CD14-positive monocyte (primary cell): ENCODE data around the gene CYP17A1. TPM values are rescaled to one million over a fixed set of nuclear protein-coding genes. Genes with fewer than 3 reads are reported as not detected.

Experiments used
- DNase-seq, 3 donors: peaks; one replicate each; pipeline ENCODE4 v3.0.0-alpha.2; 2011 to 2022
- H2AFZ ChIP-seq: 2 replicates; pipeline ENCODE4 v1.6.0; 2012; ENCODE audit warnings: mild to moderate bottlenecking, low read depth, low read length, inconsistent platforms; ENCODE audit not compliant: insufficient read depth, poor library complexity, severe bottlenecking
- H3K27ac ChIP-seq, 2 donors: 1 replicate in 1 of 2; 2 replicates in 1 of 2; pipeline ENCODE4 v1.5.1; 2012 to 2013; ENCODE audit warnings: low read length in 2 of 2, control low read depth in 1 of 2, inconsistent platforms in 1 of 2, low read depth in 1 of 2, mild to moderate bottlenecking in 1 of 2
- H3K27me3 ChIP-seq, 2 donors: one replicate each; pipeline versions ENCODE4 v1.6.0 to v1.6.1; 2011 to 2013; ENCODE audit warnings: low read length in 2 of 2; ENCODE audit not compliant: control insufficient read depth in 2 of 2, insufficient read depth in 2 of 2
- H3K36me3 ChIP-seq, 2 donors: replicated peaks in 1 of 2; 1 replicate in 1 of 2; 2 replicates in 1 of 2; pipeline versions ENCODE4 v1.5.1 to v1.6.1; 2012 to 2013; ENCODE audit warnings: low read length in 2 of 2, control low read depth in 1 of 2, inconsistent platforms in 1 of 2, mild to moderate bottlenecking in 1 of 2; ENCODE audit not compliant: insufficient read depth in 2 of 2, control insufficient read depth in 1 of 2
- H3K4me1 ChIP-seq, 2 donors: 1 replicate in 1 of 2; 2 replicates in 1 of 2; pipeline versions ENCODE4 v1.5.1 to v1.6.1; 2012 to 2013; ENCODE audit warnings: low read length in 2 of 2, control low read depth in 1 of 2, inconsistent platforms in 1 of 2, mild to moderate bottlenecking in 1 of 2, moderate library complexity in 1 of 2; ENCODE audit not compliant: insufficient read depth in 2 of 2, control insufficient read depth in 1 of 2
- H3K4me2 ChIP-seq: replicated peaks from 2 replicates; pipeline ENCODE3; 2012; ENCODE audit warnings: low read length, moderate library complexity, mild to moderate bottlenecking; ENCODE audit not compliant: poor library complexity, severe bottlenecking; ENCODE audit errors: extremely low read depth
- H3K4me3 ChIP-seq, 3 experiments: fragments of 200-600 bp in 1 of 3; sonication (generic) in 1 of 3; replicated peaks in 1 of 3; 1 replicate in 2 of 3; 2 replicates in 1 of 3; pipeline ENCODE4 v1.5.1; 2011 to 2013; ENCODE audit warnings: low read length in 3 of 3, mild to moderate bottlenecking in 3 of 3, control low read depth in 2 of 3, low read depth in 2 of 3, inconsistent platforms in 1 of 3, moderate library complexity in 1 of 3
- H3K79me2 ChIP-seq: 2 replicates; pipeline ENCODE4 v1.6.0; 2012; ENCODE audit warnings: mild to moderate bottlenecking, control low read depth, inconsistent platforms, low read length, moderate library complexity; ENCODE audit not compliant: insufficient read depth
- H3K9ac ChIP-seq: 2 replicates; pipeline ENCODE4 v1.6.0; 2017; ENCODE audit warnings: low read length, mild to moderate bottlenecking; ENCODE audit not compliant: insufficient read depth, poor library complexity, severe bottlenecking
- H3K9me3 ChIP-seq, 2 donors: replicated peaks in 1 of 2; 1 replicate in 1 of 2; 2 replicates in 1 of 2; pipeline versions ENCODE4 v1.5.1 to v1.6.1; 2012 to 2013; ENCODE audit warnings: low read length in 2 of 2, control low read depth in 1 of 2; ENCODE audit not compliant: control insufficient read depth in 1 of 2, insufficient read depth in 1 of 2
- H4K20me1 ChIP-seq: 2 replicates; pipeline ENCODE4 v1.6.0; 2012; ENCODE audit warnings: mild to moderate bottlenecking, low read length, control low read depth, moderate library complexity; ENCODE audit not compliant: insufficient read depth
- H3K27ac Mint-ChIP-seq, 7 donors: one replicate each; pipeline ENCODE4 v1.8.0; 2020; ENCODE audit warnings: mild to moderate bottlenecking in 7 of 7, mixed read lengths in 7 of 7, moderate library complexity in 6 of 7, inconsistent platforms in 2 of 7
- H3K27me3 Mint-ChIP-seq, 3 donors: one replicate each; pipeline ENCODE4 v1.8.0; 2021 to 2022; ENCODE audit warnings: low read depth in 3 of 3, mild to moderate bottlenecking in 3 of 3, mixed read lengths in 3 of 3, moderate library complexity in 3 of 3, inconsistent platforms in 1 of 3
- H3K36me3 Mint-ChIP-seq, 2 donors: one replicate each; pipeline ENCODE4 v1.8.0; 2020; ENCODE audit warnings: mixed read lengths in 2 of 2, inconsistent platforms in 1 of 2, mild to moderate bottlenecking in 1 of 2
- H3K4me1 Mint-ChIP-seq: one replicate; pipeline ENCODE4 v1.8.0; 2020; ENCODE audit warnings: mild to moderate bottlenecking, mixed read lengths
- H3K4me3 Mint-ChIP-seq, 2 donors: one replicate each; pipeline ENCODE4 v1.8.0; 2020; ENCODE audit warnings: mild to moderate bottlenecking in 2 of 2, mixed read lengths in 2 of 2, moderate library complexity in 1 of 2
- H3K9me3 Mint-ChIP-seq, 7 donors: one replicate each; pipeline ENCODE4 v1.8.0; 2020 to 2022; ENCODE audit warnings: mixed read lengths in 7 of 7, mild to moderate bottlenecking in 6 of 7, moderate library complexity in 6 of 7, inconsistent platforms in 2 of 7
- CTCF ChIP-seq: fragments of 200-600 bp; IDR thresholded peaks from one replicate; pipeline ENCODE4 v1.8.0; 2022; ENCODE audit warnings: antibody characterized with exemption, mild to moderate bottlenecking
- WGBS: methylation state at CpG from one replicate; pipeline ENCODE4 v1.1.5; 2013; ENCODE audit warnings: missing lambda C conversion rate; ENCODE audit not compliant: insufficient coverage; 5-methylcytosine and 5-hydroxymethylcytosine counted together
- intact Hi-C, 2 donors: fragments of 100-400 bp; cut with micrococcal nuclease; formaldehyde crosslinking; loops; one replicate each; pipeline versions ENCODE4 v1.15.0 to v1.15.1; 2023
- polyA minus RNA-seq: library from RNA; depleted of rRNA, polyadenylated mRNA; stranded (reverse); fragments of >200 nt; gene quantifications from 2 replicates; pipeline ENCODE4 v1.2.3, GENCODE V29; 2012
- polyA plus RNA-seq, 3 donors: library from polyadenylated mRNA; depleted of rRNA in 1 of 3; unstranded in 2 of 3; stranded (reverse) in 1 of 3; fragments of 300-500 nt in 2 of 3; fragments of >200 nt in 1 of 3; fragmentation: Illumina TruSeq in 2 of 3; gene quantifications; 1 replicate in 2 of 3; 2 replicates in 1 of 3; pipeline ENCODE4 v1.2.3, GENCODE V29; 2012 to 2021
- total RNA-seq, 12 experiments: library from RNA in 1 of 12; stranded (reverse) in 1 of 12; fragments of 120-200 nt in 1 of 12; gene quantifications; one replicate each; pipeline ENCODE4 v1.2.4 and lab custom pipeline; 2013 to 2026; ENCODE audit warnings: mixed read lengths in 6 of 12, inconsistent platforms in 1 of 12

Gene CYP17A1
- total RNA-seq (2013) = 82.6 TPM
- polyA plus RNA-seq (under 1 TPM in 1 of 3 donors, not detected in 2; 0.04 TPM), polyA minus RNA-seq (0.14 TPM in 1 of 2 replicates, not detected in the other), total RNA-seq (lab: John Stamatoyannopoulos, UW) (0 to 0.90 (median 0.06) reads per million in 11 experiments)

GRCh38 chr10:102837230-102837721 lies at the start of gene CYP17A1:
Gene CYP17A1 (minus strand): TSS chr10:102837413. CDS start chr10:102837361, 52 bp downstream.
- H4K20me1 ChIP-seq = no peaks in the 10 kb centered on the region
- Mint-ChIP-seq H3K27me3 (peaks cover 2 to 4% (median 3%) of the 10 kb centered on the region in 3 donors), H3K4me1 (peaks cover 11% of the 10 kb centered on the region), H3K36me3 (no peaks in the 10 kb centered on the region), H3K9me3 (peaks cover 18 to 31% (median 25%) of the 10 kb centered on the region in 7 donors), H3K4me3 (no peak within 1 kb of the TSS), H3K27ac (peak within 1 kb of the TSS in 3 of 7 donors; percentile 3 to 76 (median 74))
- H3K36me3 ChIP-seq = no peaks in the 10 kb centered on the region
- H3K4me1 ChIP-seq = no peaks in the 10 kb centered on the region
- 94% methylated on average over 5 of the region's 5 CpGs for WGBS
- DNase-seq = no peak
- no peak within 1 kb of the TSS for H2AFZ ChIP-seq
- H3K4me3 ChIP-seq = no peak within 1 kb of the TSS
- H3K9me3 ChIP-seq = peaks cover 20 to 24% of the 10 kb centered on the region in 2 donors
- no peak within 1 kb of the TSS for H3K9ac ChIP-seq
- intact Hi-C loops = loop anchor here in 1 of 2 donors (10.0 kb wide), 1 partner anchor 408 kb away; the partner anchor contains the start of gene RPEL1
- H3K27me3 ChIP-seq = no peaks in the 10 kb centered on the region
- no peak within 1 kb of the TSS for H3K27ac ChIP-seq
- no peaks in the 10 kb centered on the region for H3K79me2 ChIP-seq
- no peak for TF ChIP-seq CTCF
- no peak within 1 kb of the TSS for H3K4me2 ChIP-seq

GRCh38 chr10:102880256-102880655 lies 43.0 kb upstream of the CYP17A1 start:
- H3K4me1 ChIP-seq = no peaks in the 10 kb centered on the region
- Mint-ChIP-seq H3K27me3 (peaks cover 0 to 5% (median 3%) of the 10 kb centered on the region in 3 donors), H3K4me1 (no peaks in the 10 kb centered on the region), H3K4me3 (no peak overlapping the region), H3K9me3 (no peaks in the 10 kb centered on the region), H3K36me3 (peaks cover 0 to 3% of the 10 kb centered on the region in 2 donors), H3K27ac (no peak overlapping the region)
- TF ChIP-seq CTCF = no peak
- no peaks in the 10 kb centered on the region for H3K36me3 ChIP-seq
- no peaks in the 10 kb centered on the region for H4K20me1 ChIP-seq
- no peaks in the 10 kb centered on the region for H3K27me3 ChIP-seq
- no CpG with 5 or more reads among the region's 2 CpGs for WGBS
- intact Hi-C loops = no loop called here
- DNase-seq = no peak
- H3K9me3 ChIP-seq = no peaks in the 10 kb centered on the region
- H3K4me2 ChIP-seq = no peak overlapping the region
- no peak overlapping the region for H3K4me3 ChIP-seq
- no peaks in the 10 kb centered on the region for H3K79me2 ChIP-seq
- no peak overlapping the region for H3K27ac ChIP-seq
- H2AFZ ChIP-seq = no peak overlapping the region
- H3K9ac ChIP-seq = no peak overlapping the region
